NCI-H1436 treated with DMSO at 0.1 percent for 48 hours (cell line): ENCODE measurements around the gene ATP11A.

Experiments
- DNase-seq: peaks from one replicate; lab custom pipeline; 2025; lab: John Stamatoyannopoulos, UW

ATP11A gene

DNA sequence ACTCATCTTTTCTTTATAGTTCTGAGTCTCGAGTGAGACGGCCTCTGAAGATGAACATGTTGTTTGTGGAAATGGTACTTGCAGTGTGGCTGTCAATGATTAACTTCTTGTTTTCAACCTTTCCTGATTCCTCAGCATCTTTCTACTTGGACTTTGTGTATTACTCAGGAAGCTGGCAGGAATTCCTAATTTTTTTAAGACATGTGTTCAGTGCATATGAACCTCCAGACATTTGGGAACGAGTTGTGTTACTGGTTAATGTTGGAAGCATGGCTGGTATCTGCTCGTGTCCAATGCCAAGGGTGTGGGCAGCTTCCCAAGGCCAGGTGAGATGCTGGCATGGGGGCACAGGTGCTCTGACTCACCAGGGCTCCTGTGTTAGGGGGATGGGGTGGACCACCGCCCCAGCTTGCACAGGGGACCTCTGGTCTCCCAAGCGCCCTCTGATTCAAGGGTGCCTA, 218.1 kb downstream of the ATP11A start:
- no peak for DNase-seq

GRCh38 chr13:112908342-112908741, 218.5 kb downstream of the ATP11A start:
- DNase-seq = no peak

- no peak for DNase-seq
These were observed 220.2 kb downstream of the ATP11A start for GRCh38 chr13:112910016-112910415.

GRCh38 chr13:112910616-112911280, 220.9 kb downstream of the ATP11A start:
- DNase-seq = no peak

DNA sequence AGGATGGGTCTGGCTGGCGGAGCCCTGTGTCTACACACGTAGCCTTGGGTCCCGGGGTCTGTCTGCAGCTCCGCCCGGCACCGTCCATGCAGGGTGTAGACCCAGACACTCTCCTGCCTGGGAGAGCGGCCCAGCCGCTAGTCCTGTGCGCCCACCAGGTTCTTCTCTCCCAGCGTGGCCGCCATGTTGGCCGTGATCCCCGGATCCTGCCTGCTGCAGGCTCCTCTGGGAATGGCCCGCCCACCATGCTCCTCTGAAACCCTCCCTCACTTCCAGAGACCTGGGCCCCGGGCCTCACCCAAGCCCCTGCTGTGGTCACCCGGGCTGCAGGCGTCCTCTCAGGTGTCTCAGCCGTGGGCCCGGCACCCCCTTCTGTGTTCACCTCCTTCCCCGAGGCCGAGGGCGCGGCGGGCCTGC, 221.5 kb downstream of the ATP11A start:
- DNase-seq = no peak

- no peak for DNase-seq
These were observed 222.0 kb downstream of the ATP11A start for GRCh38 chr13:112911883-112912282.

DNA sequence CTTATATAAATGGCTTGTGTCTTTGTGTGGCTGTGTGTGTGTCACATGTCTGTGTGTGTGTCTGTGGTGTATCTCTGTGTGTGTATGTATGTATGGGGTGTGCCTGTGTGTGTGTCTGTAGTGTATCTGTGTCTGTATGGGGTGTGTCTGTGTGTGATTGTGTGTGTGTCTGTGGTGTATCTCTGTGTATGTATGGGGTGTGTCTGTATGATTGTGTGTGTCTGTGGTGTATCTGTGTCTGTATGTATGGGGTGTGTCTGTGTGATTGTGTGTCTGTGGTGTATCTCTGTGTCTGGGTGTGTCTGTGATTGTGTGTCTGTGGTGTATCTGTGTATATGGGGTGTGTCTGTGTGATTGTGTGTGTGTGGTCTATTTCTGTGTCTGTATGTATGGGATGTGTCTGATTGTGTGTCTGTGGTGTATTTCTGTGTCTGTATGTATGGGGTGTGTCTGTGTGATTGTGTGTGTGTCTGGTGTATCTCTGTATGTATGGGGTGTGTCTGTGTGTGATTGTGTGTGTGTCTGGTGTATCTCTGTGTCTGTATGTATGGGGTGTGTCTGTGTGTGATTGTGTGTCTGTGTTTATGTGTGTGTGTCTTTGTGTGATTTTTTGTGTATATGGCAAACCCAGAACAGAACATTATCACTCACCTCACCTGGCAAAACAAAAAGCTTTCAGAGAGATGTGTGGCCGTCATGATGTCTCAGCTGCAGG, 223.0 kb downstream of the ATP11A start:
- no peak for DNase-seq

DNA sequence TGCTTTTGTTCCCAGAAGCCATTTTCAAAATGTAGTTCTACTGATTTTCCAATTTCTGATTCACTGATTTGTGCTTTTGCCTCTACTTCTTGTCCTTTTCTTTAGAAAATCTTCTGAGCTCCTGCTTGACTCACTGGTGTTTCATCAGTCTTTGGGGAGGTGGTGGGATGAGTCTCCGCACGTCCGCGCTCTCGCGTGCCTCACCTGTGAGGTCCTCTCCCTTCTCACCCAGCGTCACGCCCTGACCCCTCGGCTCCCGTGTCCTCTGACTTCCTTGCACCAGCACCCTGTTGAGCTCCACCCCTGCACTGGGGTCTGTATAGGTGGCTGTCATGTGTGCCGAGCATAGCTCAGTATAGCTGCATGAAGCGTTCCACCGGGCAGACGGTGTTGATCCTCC, 226.5 kb downstream of the ATP11A start:
- DNase-seq = no peak

DNA sequence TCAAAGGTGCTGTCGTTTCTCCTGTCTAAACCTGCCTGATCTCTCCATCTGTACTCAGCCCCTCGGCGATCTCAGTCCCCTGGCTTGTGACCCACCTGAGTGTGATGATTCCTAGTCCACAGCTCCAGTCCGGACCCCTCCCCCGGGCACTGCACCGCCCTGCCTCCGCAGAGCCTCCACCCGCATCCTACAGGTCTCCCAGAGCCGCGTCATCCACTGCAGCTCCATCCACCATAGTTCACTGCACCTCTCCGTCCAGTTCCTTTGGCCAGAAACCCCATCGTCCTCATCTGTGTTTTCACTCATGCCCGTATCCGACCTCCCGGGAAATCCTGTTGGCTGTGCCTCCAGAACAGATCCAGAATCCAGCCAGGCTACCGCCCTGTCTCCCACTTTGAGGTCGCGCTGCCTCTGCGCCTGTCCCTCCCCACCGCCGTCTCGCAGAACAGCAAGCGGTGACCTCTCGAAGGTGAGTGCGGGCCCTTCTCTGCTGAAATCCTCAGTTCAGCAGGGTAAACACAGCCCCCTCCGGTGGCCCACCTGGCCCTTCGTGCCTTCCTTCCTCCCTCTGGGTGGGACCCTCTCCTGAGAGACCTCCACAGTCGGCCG, 227.3 kb downstream of the ATP11A start:
- DNase-seq = no peak

GRCh38 chr13:112917737-112918136, 227.9 kb downstream of the ATP11A start:
- DNase-seq = no peak

DNA sequence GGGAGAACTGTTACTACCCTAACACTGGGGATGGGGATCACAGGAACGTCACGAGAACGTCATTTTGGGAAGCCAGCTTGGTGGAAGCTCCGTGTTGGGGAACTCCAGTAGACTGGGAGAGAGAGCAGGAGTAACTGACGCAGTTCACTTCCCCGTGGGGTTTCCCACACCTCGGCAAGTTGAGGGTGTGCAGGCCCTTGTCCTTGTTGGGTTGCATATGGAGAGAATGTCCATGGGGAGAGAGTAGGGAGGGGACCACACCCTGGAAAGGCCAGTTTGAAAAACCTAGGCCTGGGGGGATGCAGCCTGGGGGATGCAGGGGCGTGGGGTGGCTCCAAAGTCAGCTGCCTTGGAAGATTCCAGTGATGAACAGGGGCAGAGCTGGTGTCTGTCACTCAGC, 228.4 kb downstream of the ATP11A start:
- no peak for DNase-seq

DNA sequence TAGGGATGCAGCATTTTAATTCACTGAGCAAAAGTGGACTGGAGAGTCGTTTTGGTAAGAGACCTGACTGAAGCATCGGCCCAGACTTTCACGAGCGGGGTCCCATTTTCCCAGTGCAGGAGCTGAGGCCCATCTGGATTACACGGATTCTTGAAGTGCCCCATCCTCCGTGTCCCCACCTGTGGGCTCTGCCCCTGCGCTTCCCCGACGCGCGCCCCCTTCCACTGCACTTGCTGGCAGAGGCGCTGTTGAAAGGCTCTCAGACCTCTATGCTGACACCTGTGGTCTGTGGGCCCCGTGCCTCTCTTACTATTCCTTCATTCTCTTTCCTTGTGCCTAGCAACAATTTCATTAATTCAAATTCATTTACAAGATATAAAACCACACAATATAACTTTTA, 228.9 kb downstream of the ATP11A start:
- no peak for DNase-seq

- no peak for DNase-seq
These were observed 234.1 kb downstream of the ATP11A start for GRCh38 chr13:112923962-112924361.

DNA sequence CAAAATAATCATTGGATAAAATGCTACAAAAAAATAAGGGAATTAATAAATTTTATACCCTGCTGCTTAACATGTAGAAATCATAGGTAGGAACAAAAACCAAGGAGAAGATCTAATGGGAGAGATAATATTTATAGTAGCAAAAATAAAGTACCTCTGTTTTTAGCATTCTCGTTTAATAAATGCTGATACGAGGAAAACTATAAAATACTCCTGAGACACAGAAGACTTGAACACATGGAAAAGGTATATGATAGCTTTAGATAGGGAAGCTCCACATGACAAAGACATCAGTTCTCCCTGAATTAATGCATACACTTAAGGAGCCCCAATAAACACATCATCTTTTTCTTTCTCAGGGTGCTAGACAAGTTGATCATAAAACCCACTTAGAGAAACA, 234.5 kb downstream of the ATP11A start:
- no peak for DNase-seq

DNA sequence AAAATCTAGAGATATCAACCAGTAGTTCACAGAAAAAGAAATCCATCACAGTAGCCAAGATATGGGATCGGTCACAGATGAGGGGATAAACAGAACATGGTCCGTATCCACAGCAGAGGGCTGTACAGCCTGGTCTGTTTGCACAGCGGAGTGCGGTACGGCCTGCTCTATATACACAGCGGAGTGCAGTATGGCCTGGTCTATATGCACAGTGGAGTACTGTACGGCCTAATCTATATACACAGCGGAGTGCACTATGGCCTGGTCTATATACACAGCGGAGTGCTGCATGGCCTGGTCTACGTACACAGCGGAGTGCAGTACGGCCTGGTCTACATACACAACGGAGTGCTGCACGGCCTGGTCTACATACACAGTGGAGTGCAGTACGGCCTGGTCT, 236.2 kb downstream of the ATP11A start:
- DNase-seq = no peak

DNA sequence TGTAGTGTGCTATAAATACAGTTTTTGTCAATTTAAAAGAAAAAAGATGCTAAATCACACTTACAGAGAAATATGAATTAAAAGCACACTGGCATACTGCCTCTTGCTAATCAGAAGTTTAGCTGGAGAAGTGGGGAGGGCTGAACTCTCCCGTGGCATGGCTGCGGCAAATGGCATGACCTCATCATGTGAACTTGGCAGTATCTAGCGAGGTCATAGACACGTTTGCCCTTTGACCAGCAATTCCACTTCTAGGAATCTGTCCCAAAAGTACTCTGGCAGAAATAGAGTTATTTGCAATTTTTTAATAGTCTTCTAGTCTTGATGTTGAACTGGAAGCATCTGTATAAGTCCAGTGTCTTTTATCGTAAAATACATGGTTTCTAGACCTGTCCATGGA, 237.2 kb downstream of the ATP11A start:
- no peak for DNase-seq

DNA sequence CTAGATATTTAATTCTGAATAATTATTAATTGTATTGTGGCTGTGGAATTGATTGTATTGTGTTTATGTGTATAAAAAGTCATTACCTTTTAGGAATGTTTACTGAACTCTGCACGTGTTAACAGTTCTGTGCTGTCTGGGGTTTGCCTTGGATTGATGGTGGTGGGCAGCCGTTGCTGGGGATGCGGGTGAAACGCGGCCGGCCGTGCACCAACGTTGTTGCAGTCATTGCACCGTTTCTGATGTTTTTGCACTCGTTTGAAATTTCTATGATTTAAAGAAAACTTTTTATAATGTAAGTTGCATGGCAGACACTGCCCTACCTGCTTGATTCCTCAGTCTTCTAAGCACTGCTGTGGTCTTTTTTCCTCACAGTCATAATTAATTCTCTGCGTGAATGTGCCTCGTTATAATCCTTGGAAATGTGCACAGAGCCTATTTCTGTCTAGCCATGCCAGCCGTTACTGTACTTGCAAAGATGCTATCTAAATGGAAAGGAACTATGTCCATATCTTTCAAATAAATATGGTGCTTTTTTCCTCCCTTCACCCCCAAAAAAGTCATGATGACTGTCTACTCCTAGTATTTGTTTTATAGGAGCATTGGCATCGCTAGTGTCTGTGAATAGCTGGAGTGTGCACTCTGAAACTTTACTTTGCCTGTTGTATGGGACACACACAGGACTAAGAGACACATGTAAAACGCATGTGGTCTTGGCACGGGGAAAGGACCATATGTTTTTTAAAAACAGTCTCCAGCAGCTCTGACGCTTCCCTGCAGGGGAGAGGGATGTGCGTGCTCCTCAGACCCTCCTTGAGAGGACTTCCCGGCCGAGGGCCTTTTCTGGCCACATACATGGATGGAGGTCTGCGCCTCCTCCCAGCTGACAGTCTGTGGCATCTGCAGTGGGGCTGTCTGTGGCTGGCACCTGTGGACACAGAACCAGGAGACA, 238.5 kb downstream of the ATP11A start:
- no peak for DNase-seq

DNA sequence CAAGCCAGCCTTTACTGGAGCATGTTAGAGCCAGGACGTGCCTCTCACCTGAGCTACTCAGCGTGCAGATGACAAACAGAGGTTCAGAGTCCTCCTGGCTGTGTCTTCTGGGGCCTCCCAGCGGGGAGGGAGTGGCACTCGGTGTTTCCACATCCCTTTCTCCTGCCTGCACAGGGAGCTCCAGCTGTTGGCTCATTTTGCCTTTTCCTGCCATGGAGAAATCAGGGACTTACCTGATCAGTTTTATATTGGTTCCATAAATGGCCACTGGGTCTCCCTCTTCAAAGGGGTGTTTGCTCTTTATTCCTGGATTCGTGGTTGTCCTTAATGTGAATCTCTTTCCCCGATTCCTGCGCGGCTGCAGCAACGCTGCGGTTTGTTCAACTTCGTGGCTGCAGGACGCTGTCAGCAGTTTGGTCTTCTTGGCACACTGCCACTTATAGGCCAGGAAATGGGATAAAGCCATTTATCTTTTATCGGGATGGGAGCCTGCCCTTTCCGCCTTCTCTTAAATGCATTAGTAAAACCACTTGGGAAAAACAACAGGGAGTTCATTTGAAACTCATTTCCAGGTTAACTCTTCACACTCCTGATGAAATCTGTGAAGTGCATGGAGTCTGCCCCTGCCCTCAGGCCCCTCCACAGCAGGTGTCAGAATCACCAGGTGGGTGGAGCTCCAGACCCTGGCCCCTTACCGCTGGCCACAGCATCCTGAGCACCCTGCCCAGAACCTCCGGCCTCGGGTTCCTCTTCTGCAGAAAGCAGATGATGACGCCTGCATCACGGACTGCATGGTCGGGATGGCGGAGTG, 239.3 kb downstream of the ATP11A start:
- no peak for DNase-seq

GRCh38 chr13:112929783-112930055, 239.9 kb downstream of the ATP11A start:
- DNase-seq = no peak

GRCh38 chr13:112930192-112930591, 240.4 kb downstream of the ATP11A start:
- no peak for DNase-seq
